ENCODE data around the gene EML2. TPM values are rescaled to one million over a fixed set of nuclear protein-coding genes. Genes with fewer than 3 reads are reported as not detected.

Gene EML2
- polyA plus RNA-seq, 4 donors: 17.7 to 30.8 (median 23.5) TPM

DNA sequence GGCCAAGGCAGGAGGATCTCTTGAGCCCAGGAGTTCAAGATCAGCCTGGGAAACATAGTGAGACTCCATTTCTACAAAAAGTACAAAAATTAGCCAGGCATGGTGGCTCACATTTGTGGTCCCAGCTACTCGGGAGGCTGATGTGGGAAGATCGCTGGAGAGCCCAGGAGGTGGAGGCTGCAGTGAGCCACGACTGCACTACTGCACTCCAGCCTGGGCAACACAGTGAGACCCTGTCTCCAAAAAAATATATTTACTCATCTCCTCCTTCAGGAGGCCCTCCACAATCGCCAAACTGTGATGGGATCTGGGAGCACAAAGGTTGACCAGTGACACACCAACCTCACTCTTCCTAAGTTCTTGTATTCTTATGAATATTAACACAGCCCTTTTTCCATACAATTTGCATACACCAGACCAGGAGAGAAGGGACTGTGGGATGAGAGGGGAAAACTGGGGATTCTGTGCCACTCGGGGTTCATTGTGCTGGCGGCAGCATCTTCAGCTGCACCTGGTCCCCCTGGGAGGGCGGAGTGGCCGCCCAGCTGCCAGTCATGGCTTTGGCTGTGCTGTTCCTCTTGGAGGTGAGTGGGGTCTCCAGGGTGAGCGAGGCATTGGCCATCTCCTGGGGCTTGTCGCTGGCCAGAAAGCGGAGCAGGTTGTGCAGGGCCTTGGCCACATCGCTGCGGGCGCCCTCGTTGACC is 48.7 kb downstream of the EML2 start:
- DNase-seq (ENCODE audit: low read depth in 4 of 4, low spot score in 2 of 4): no peak

DNA sequence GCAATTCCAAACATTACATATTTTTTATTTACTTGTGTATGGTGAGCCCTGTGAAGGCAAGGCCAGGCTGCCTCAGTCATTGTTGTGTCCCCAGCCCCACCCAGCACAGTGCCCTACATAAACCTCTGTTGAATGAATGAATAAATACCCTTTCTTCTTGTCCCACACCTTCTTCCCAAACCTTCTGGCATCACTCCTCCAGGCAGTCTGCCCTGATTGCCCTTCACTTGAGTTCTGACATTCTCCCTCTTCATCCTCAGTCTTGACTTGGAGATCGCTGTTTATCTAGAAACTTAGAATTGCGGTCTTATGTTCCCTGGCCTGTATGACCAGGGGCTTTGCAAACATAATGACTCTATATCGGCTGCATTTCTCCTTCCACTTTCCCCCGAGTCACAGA is 49.4 kb downstream of the EML2 start:
- DNase-seq (ENCODE audit: low read depth in 4 of 4, low spot score in 2 of 4): no peak

DNA sequence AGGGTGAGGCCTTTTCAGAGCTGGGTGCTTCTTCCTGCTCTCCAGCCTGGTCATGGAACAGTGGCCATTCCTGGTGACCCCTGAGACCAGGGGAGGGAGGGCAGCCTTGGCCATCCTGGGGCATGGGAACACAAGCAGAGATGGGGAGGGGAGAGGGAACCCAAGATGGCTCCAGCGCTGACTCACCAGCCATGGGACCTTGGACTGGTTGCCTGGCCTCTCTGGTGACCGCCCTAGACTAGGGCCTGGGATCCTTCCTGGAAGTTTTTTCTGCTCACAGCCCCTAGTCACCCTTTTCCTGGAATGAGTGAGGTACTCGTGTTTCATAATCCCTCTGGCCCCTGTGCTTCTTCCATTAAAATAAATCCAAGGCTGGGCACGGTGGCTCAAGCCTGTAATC is 51.3 kb downstream of the EML2 start:
- DNase-seq (ENCODE audit: low read depth in 4 of 4, low spot score in 2 of 4): no peak

DNA sequence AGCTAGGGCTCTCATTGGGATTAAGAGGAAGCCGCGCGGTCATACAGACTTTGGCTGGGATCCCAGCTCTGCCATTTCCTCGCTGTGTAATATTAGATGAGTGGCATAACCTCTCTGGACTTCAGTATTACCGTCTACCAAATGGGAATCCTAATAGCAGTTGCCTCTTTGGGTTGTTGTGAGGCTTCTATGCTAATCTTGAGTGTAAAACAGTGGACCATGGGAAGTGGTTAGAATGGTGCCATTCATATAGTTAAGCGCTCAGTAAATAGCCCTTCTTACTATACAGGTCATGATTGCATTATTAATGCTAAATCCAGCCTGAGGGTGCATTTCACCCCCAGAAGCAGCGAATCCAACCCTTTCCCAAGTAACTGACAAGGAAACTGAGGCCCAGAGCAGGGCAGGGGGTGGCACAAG is 54.0 kb downstream of the EML2 start:
- DNase-seq (ENCODE audit: low read depth in 4 of 4, low spot score in 2 of 4): no peak

DNA sequence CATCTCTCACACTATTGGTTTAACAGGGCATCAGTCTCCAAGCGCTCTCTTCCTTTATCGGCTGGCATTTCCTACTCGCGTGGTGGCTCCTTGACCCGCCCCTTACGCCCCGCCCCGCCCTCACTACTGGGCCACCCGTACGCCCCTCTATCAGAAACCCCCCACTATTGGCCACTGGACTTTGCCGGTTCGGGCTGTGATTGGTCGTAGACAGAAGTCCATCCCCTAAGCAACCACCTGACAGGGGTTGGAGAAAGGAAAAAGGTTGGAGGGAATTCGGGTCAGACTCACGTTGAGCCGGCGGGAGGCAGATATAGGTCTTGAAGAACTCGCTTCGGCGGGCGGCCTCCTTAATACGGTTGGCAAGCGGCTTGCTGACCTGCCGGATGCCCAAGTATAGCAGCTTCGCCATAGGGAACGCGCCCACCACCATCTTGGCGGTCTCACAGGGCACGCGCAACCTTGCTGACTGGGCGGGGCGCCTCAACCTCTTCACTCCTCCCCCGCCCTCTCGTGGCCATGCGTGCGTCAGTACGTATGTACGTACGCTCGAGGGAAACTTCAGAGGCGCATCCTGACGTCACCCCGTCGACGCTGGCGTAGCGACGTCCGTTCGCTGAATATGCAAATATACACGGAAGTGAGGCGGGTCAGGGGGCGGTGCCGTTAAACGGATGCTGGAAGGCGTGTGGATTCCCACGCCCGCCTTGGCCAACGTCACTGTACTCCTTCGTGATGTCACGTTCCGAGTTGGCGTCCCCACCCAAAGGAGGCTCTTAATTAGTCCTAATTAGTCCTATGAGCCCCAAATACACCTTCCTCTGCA is 54.7 kb downstream of the EML2 start, which contains the start of gene OPA3:
Gene OPA3, minus strand, starts transcription at position 471 of the 826 bp plus-strand sequence. Its CDS starts 38 bp downstream, at position 433.
- peak; percentile 99 to 100 (median 100) for DNase-seq (ENCODE audit: low read depth in 4 of 4, low spot score in 2 of 4)

DNA sequence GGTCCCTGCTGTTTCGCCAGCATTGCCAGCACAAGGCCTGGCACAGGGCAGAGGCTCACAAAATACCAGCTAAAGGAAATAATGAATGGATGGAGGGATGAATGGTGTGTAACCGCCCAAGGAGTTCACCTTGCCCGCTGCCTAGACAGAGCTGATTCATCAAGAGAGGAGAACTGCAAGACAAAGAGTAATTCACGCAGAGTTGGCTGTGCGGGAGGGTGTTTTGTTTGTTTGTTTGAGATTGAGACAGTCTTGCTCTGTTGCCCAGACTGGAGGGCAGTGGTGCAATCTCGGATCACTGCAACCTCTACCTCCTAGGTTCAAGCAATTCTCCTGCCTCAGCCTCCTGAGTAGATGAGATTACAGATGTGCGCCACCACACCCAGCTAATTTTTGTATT is 57.6 kb downstream of the EML2 start:
- no peak for DNase-seq (ENCODE audit: low read depth in 4 of 4, low spot score in 2 of 4)

DNA sequence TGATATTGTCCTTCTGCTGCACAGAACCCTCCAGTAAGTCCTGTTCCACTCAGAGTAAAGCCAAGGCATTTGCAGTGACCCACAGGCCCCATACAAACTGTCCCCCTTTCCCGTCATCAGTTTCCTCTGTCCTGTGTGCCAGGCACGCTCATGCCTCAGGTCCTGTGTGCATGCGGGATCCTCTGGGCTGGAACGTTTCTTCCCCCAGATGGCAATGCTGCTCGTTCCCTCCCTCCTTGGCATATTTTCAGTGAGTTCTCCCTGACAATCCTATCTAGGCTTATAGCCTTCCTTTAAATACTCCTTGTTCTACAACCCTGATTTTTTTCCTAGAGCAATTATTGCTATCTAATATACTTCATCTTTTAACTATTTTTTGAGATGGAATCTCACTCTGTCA is 60.3 kb downstream of the EML2 start:
- DNase-seq (ENCODE audit: low read depth in 4 of 4, low spot score in 2 of 4): no peak

DNA sequence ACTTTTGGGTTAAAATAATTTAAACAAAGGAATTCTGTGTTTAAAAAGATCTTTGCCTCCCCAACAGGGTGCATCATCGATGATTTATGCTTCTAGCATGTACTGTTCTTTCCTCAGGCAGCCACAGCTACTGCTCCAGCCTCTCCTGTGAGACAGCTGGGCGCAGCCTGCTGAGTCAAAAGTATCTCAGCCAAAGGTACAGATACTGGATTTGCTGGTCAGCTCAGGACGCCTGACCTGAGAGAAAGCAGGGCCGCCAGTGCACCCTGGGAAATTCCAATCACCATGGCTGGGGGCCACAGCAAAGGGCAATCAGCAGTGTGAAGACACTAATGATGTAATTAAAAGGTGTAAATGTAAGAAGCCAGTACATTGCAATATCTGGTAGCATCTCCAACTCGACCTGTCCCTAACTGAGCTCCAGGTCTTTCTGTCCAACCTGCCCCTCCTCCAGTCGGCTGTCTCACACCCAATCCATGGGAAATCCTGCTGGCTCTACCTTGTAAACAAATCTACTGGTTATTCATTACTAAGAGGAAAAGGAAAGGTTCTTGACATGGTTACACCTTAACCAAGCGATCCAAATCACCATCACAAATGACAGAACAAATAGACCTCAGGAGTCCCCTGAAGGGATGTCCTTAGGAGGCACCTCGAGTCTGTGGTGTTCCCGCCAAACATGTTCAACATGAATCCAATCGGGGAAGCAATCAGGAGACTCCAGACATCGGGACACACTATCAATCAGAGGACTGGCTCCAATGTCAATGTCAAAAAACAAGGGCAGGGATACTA is 61.9 kb downstream of the EML2 start:
- DNase-seq (ENCODE audit: low read depth in 4 of 4, low spot score in 2 of 4): no peak

DNA sequence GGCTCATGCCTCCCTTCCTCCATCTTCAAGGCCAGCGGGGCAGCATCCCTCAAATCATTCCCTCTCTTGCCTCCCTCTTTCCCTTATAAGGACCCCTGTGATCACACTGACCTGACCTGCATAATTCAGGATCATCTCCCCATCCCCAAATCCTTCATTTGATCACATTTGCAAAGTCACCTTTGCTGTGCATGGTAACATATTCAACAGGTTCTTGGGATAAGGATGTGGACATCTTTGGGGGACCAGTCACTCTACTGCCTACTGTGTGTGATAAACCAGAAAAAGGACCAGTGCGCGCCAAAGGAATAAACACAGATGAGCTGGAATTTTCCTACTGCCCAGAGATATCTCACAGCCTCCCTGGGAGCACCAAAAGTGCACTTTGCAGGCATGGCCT is 62.5 kb downstream of the EML2 start:
- no peak for DNase-seq (ENCODE audit: low read depth in 4 of 4, low spot score in 2 of 4)

DNA sequence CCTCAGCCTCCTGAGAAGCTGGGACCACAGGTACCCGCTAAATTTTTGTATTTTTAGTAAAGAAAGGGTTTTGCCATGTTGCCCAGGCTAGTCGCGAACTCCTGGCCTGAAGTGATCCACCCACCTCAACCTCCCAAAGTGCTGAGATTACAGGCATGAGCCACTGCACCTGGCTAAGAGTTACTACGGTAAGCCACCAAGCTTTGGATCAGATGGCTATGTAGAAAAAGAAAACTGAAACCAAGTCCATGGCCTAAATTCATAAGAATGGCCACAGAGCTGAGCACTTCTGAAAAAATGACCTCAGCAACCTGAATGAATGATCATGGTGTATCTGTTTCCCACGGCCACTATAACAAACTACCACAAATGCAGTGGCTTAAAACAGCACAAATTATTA is 64.0 kb downstream of the EML2 start:
- DNase-seq (ENCODE audit: low read depth in 4 of 4, low spot score in 2 of 4): no peak

DNA sequence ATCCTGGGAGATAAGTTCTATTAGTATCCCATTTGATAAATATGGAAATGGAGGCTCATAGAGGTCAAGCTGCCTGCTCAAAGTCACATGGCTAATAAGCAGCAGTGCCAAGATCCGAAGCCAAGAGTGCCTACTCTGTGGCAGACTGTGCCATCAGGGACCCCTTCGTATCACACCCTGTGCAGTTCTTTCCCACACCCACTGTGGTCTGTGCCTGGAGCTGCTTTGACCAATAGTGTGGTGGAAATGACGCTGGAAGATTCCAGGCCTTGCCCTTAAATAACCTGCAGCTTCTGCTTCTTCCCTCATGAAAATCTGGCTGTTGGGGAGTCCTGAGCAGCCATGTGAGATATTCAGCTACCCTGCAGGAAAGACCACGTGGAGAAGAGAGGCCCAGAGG is 64.7 kb downstream of the EML2 start:
- no peak for DNase-seq (ENCODE audit: low read depth in 4 of 4, low spot score in 2 of 4)

DNA sequence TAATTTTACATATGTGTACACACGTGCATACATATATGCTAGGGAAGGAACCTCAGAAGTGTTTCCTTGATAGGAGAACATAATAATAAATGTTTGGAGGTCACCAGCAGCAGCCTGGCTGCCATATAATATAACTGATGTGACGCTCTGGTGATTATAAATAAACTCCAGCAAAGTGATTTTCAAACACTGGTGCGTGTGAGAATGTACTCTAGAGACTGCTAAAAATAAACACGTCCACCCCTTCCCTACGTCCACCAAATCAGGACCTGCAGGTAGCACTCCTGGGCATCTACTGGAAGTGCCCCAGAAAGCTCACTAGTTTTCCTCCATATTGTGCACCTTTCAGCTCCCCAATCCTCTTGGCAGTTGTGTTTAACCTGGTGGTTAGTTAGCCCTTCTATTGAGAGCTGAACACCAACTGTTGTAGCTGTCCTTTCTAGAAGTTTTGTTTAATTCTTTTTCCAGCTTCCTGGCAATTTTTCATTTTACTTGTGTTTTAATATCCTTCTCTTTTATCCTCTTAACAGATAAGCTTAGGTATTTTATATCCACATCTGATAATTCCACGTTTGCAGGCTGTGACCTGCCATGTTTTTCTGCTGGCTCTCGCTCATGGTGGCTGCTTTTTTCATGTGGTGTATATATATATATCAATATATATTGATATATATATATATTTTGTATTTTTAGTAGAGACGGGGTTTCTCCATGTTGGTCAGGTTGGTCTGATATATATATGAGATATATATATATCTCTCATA is 67.6 kb downstream of the EML2 start:
- DNase-seq (ENCODE audit: low read depth in 4 of 4, low spot score in 2 of 4): no peak

DNA sequence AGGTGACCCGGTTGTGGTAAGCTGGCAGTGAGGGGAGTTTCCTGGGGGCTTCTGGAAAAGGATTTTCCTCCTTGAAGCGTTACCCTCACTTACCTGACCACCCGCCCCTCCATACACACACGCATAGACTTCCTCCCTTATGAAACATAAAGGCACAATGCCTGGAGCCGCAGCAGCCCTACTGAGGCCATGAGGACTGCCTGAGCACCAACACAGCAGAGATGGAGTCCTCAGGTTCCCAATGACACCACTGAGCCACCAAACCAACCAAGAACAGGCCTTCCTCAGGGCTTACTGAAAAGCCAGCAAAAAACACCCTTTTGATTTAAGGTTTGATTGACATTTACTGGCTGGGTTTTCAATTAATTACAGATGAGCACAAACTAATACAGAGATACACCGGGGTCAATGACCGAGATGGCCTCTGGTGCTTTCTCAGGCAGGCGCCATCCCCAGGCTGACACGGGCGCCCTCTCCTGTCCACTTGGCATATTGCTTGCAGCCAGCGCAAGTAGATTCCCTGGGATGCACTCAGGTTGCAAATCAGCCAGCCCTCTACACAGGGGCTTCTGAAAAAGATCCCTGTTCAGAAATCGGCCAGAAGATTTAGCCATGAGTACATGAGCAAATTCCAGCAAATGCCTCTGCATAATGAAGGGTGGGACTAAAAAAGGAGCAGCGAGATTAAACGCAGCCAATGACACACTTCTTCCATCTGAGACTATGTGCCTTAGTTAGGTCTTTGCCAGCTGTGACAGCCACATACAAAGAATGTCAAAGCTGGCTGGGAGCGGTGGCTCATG is 69.4 kb downstream of the EML2 start:
- DNase-seq (ENCODE audit: low read depth in 4 of 4, low spot score in 2 of 4): no peak

DNA sequence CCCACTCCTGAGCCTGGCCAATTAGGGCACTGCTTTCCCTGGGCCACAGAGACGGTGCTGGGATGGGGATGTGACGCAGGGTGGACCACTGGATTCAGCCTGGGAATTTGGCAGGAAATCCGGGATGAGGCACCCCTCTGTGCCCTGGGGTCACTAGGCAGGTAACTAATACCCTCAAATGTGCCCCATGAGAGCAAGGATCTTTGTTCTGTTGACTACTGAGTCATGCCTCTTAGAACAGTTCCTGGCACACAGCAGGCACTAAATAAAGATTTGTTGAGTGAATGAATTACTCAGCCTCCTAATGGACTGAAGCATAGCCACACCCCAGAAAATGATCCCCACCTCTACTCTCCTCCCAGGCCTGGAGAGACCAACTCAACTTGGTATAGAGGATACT is 70.5 kb downstream of the EML2 start:
- DNase-seq (ENCODE audit: low read depth in 4 of 4, low spot score in 2 of 4): no peak

DNA sequence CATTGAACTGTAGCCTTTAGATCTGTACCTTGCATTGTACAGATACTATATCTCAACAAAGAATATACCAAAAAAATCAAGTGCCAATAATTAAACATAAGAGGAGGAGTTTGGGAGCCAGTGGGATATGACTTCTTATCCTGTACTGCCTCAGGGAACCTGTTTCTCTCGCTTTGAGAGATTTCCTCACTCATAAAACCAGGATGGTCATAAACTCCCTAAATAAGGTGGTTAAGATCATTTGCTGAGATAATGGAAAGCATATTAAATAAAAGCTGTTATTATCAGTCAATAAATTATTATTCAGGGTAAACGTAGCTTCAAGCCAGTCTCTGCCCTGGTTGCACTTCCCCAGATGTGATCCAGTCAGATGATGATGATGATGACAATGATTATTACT is 71.6 kb downstream of the EML2 start:
- no peak for DNase-seq (ENCODE audit: low read depth in 4 of 4, low spot score in 2 of 4)

DNA sequence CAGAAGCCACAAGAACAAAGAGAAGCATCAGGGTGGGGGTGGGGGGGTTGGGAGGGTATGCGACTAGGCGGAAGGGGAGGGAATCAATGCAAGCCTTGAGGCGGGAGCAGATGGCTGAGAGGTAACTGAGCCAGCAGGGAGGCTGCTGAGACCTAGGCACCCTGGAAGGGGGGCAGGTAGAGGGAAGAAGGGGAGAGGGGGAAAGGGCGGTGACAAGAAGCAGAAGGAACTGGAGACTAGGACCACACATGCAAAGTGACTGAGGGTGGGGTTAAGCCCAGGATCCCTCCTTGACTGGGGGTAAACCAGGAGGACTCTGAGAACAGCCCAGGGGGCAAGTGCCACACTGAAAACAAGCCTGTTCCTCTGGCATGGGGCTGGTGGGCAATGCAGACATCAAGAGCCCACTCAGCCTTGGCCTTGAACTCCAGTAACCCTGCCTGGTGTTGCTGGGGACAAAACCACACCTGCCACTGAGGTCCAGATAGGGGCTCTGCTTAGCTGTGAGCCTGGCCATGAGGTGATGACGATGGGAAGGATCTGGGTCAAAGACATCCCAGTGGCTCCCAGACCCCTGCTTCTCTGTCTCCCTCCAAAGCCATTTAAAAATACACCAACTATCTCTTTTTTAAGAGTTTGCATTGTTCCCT is 74.9 kb downstream of the EML2 start:
- no peak for DNase-seq (ENCODE audit: low read depth in 4 of 4, low spot score in 2 of 4)

DNA sequence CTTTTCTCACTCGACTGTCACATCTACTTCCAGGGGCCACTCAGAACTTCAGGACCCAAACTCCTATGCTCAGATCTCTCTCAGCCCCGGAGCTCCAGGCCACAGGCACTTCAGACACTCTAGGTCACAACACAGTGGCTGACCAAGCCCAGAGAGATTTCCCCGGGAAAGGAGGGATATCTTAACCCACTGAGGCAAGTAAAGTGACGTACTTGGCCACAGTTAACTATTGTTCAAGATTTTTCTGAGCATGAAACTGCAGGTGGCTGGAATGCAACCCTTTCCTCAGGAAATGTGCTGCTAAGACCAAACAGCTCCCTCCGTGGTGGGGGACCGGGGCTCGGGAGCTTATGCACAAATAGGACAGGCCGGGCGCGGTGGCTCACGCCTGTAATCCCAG is 78.5 kb downstream of the EML2 start:
- no peak for DNase-seq (ENCODE audit: low read depth in 4 of 4, low spot score in 2 of 4)

DNA sequence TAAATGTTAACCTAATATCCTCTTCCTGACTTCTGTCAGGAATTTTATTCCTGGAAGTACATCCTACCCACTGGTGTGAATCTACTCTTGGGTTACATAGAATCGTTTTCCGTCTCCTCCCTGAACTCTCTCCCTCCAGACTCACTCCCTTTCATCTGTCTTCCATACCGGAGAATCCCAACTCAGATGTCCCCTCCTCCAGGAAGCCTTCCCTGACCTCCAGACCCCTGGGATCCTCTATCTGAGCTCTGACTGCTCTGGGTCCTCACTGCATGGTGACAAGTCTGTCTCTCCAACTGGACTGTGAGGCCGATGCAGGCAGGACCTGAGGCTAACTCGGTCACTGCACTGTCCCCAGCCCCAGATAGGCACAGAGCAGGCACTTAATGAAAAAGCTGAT is 79.2 kb downstream of the EML2 start:
- no peak for DNase-seq (ENCODE audit: low read depth in 4 of 4, low spot score in 2 of 4)

All from left renal cortex interstitium (tissue), 4 donors.